Fibroblast of villous mesenchyme (primary cell): ENCODE results near the gene EMX2. TPM values are rescaled to one million over a fixed set of nuclear protein-coding genes. Genes with fewer than 3 reads are reported as not detected.

Experiments
- DNase-seq: peaks from one replicate; pipeline ENCODE4 v3.0.0-alpha.2; 2010; ENCODE audit warnings: low read depth
- H3K4me3 ChIP-seq: 2 replicates; pipeline ENCODE4 v1.5.1; 2011; ENCODE audit warnings: low read depth, mild to moderate bottlenecking, low read length
- CTCF ChIP-seq: IDR thresholded peaks from 2 replicates; pipeline ENCODE4 v1.5.1; 2012; ENCODE audit warnings: low read depth, mild to moderate bottlenecking, low read length; ENCODE audit not compliant: insufficient read depth
- total RNA-seq: library from RNA; depleted of rRNA; stranded (reverse); fragments of >200 nt; gene quantifications from 2 replicates; pipeline ENCODE4 v1.2.3, GENCODE V29; 2012

EMX2 gene
- total RNA-seq, 1 donor: 10.8 TPM

GRCh38 chr10:117511601-117512390 is 30.8 kb upstream of the EMX2 start:
- no peak for DNase-seq
- TF ChIP-seq CTCF: no peak
- no peak overlapping the region for H3K4me3 ChIP-seq

- no peak overlapping the region for H3K4me3 ChIP-seq
- no peak for TF ChIP-seq CTCF
- no peak for DNase-seq
These were observed 27.6 kb upstream of the EMX2 start for GRCh38 chr10:117514971-117515370.

GRCh38 chr10:117516681-117517080 is 25.9 kb upstream of the EMX2 start:
- no peak overlapping the region for H3K4me3 ChIP-seq
- no peak for TF ChIP-seq CTCF
- peak; percentile 61 for DNase-seq

GRCh38 chr10:117518246-117518645 is 24.3 kb upstream of the EMX2 start:
- no peak for TF ChIP-seq CTCF

GRCh38 chr10:117519286-117519685 is 23.3 kb upstream of the EMX2 start:
- no peak for TF ChIP-seq CTCF
- DNase-seq: no peak

More at GRCh38 chr10:117518246-117518645, 24.3 kb upstream of the EMX2 start:
- no peak overlapping the region for H3K4me3 ChIP-seq
- no peak for DNase-seq

GRCh38 chr10:117519879-117520278 is 22.7 kb upstream of the EMX2 start:
- H3K4me3 ChIP-seq: no peak overlapping the region
- peak; percentile 37 for DNase-seq
- no peak for TF ChIP-seq CTCF

More at GRCh38 chr10:117519286-117519685, 23.3 kb upstream of the EMX2 start:
- H3K4me3 ChIP-seq: no peak overlapping the region

- no peak overlapping the region for H3K4me3 ChIP-seq
- no peak for DNase-seq
- TF ChIP-seq CTCF: no peak
These were observed 11.8 kb upstream of the EMX2 start for GRCh38 chr10:117530791-117531190.
